ENCODE measurements around the gene PPARA.
A peak's percentile ranks its signal among the peaks of the same experiment; 100 is the strongest.
"Not testable (repeated sequence)": the region's sequence is repeated elsewhere in the genome, so short reads cannot be mapped to it uniquely, and the experiment has no call there.

The PPARA gene

GRCh38 chr22:46137218-46137766, 13.0 kb upstream of the PPARA start:
- no peak for DNase-seq (ENCODE audit: low spot score)
- Histone ChIP-seq H2AFZ (ENCODE audit: low read length) (peak overlapping the region; percentile 51), H3K23ac (ENCODE audit: low read depth, low read length, poor library complexity) (no peak overlapping the region), H2BK15ac (ENCODE audit: low read length) (no peak overlapping the region), H3K18ac (ENCODE audit: low read length) (no peak overlapping the region), H3K9ac (ENCODE audit: low read depth, low read length, poor library complexity) (no peak overlapping the region), H3K27me3 (ENCODE audit: control insufficient read depth in 3 of 3, insufficient read depth in 3 of 3, low read depth in 1 of 3, low read length in 3 of 3) (peaks cover 0 to 12% (median 1%) of the 10 kb centered on the region in 3 experiments), H4K8ac (ENCODE audit: low read depth, low read length) (no peak overlapping the region), H4K91ac (ENCODE audit: low read depth, low read length, poor library complexity) (no peak overlapping the region), H3K4ac (ENCODE audit: low read length) (no peak overlapping the region), H3K9me3 (replicated peaks in 1 of 2; ENCODE audit: control insufficient read depth in 2 of 2, insufficient read depth in 1 of 2, low read depth in 1 of 2, low read length in 2 of 2) (no peaks in the 10 kb centered on the region), H3K4me3 (ENCODE audit: low read length in 2 of 2) (no peak overlapping the region), H3K79me1 (ENCODE audit: low read depth, low read length) (no peaks in the 10 kb centered on the region), H2BK12ac (ENCODE audit: low read length) (no peak overlapping the region), H3K14ac (ENCODE audit: low read length) (peak overlapping the region; percentile 3), H2BK5ac (ENCODE audit: low read length) (no peak overlapping the region), H3K4me2 (ENCODE audit: insufficient read depth, low read length, poor library complexity, severe bottlenecking) (no peak overlapping the region), H3K4me1 (ENCODE audit: control insufficient read depth in 2 of 2, insufficient read depth in 1 of 2, low read depth in 1 of 2, low read length in 2 of 2) (peaks cover 0 to 17% of the 10 kb centered on the region in 2 donors), H2AK5ac (ENCODE audit: low read depth, low read length) (no peak overlapping the region), H3K27ac (replicated peaks; ENCODE audit: low read length) (no peak overlapping the region), H3K36me3 (replicated peaks in 1 of 2; ENCODE audit: control insufficient read depth in 2 of 2, insufficient read depth in 2 of 2, low read length in 2 of 2) (no peaks in the 10 kb centered on the region), H2BK120ac (ENCODE audit: low read depth, low read length) (no peak overlapping the region)
- no CpG with 5 or more reads among the region's 14 CpGs for WGBS, 2 donors (ENCODE audit: extremely low coverage in 2 of 2, insufficient read length in 2 of 2, insufficient replicate concordance in 1 of 2)

GRCh38 chr22:46138058-46138797, 12.1 kb upstream of the PPARA start:
- Histone ChIP-seq H3K27me3 (ENCODE audit: control insufficient read depth in 3 of 3, insufficient read depth in 3 of 3, low read depth in 1 of 3, low read length in 3 of 3) (peaks cover 0 to 18% (median 3%) of the 10 kb centered on the region in 3 experiments), H2AK5ac (ENCODE audit: low read depth, low read length) (no peak overlapping the region), H4K91ac (ENCODE audit: low read depth, low read length, poor library complexity) (no peak overlapping the region), H3K79me1 (ENCODE audit: low read depth, low read length) (no peaks in the 10 kb centered on the region), H2BK5ac (ENCODE audit: low read length) (no peak overlapping the region), H3K4ac (ENCODE audit: low read length) (no peak overlapping the region), H3K14ac (ENCODE audit: low read length) (peak overlapping the region; percentile 72), H3K18ac (ENCODE audit: low read length) (peak overlapping the region; percentile 5), H3K4me2 (ENCODE audit: insufficient read depth, low read length, poor library complexity, severe bottlenecking) (no peak overlapping the region), H3K23ac (ENCODE audit: low read depth, low read length, poor library complexity) (no peak overlapping the region), H3K9me3 (replicated peaks in 1 of 2; ENCODE audit: control insufficient read depth in 2 of 2, insufficient read depth in 1 of 2, low read depth in 1 of 2, low read length in 2 of 2) (no peaks in the 10 kb centered on the region), H3K9ac (ENCODE audit: low read depth, low read length, poor library complexity) (peak overlapping the region; percentile 3), H3K36me3 (replicated peaks in 1 of 2; ENCODE audit: control insufficient read depth in 2 of 2, insufficient read depth in 2 of 2, low read length in 2 of 2) (no peaks in the 10 kb centered on the region), H3K27ac (replicated peaks; ENCODE audit: low read length) (no peak overlapping the region), H2BK12ac (ENCODE audit: low read length) (no peak overlapping the region), H2BK120ac (ENCODE audit: low read depth, low read length) (no peak overlapping the region), H4K8ac (ENCODE audit: low read depth, low read length) (no peak overlapping the region), H3K4me1 (ENCODE audit: control insufficient read depth in 2 of 2, insufficient read depth in 1 of 2, low read depth in 1 of 2, low read length in 2 of 2) (peaks cover 0 to 17% of the 10 kb centered on the region in 2 donors), H2AFZ (ENCODE audit: low read length) (no peak overlapping the region), H3K4me3 (ENCODE audit: low read length in 2 of 2) (no peak overlapping the region), H2BK15ac (ENCODE audit: low read length) (no peak overlapping the region)
- no CpG with 5 or more reads among the region's 14 CpGs for WGBS, 2 donors (ENCODE audit: extremely low coverage in 2 of 2, insufficient read length in 2 of 2, insufficient replicate concordance in 1 of 2)
- DNase-seq (ENCODE audit: low spot score), result no peak

GRCh38 chr22:46139417-46139816, 10.9 kb upstream of the PPARA start:
- DNase-seq (ENCODE audit: low spot score); H2BK15ac ChIP-seq (ENCODE audit: low read length): not testable (repeated sequence)
- no CpG with 5 or more reads among the region's 9 CpGs for WGBS, 2 donors (ENCODE audit: extremely low coverage in 2 of 2, insufficient read length in 2 of 2, insufficient replicate concordance in 1 of 2)

DNA sequence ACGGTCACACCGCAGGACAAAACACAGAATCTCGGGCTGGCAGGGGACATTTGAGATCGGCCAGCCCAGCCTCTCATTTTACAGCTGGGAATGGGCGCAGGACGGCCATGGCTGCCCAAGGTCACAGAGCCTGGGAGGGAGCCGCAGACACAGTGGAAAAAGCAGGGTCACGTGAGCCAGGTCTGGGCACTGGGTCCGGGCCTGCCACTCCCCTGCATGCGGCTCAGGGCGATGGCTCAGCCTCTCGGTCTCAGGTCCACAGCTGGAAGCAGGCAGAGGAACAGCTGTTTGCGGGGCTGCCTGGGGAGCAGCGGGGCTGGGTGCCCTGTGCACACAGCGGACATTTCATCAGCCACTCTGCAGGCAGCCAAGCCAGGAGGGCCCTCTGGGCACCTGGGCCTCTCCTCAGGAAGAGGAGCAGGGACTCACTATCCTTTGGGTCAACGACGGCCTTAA, 10.4 kb upstream of the PPARA start:
- Histone ChIP-seq H3K14ac (ENCODE audit: low read length) (no peak overlapping the region), H2BK5ac (ENCODE audit: low read length) (no peak overlapping the region), H2AFZ (ENCODE audit: low read length) (peak overlapping the region; percentile 75), H2BK120ac (ENCODE audit: low read depth, low read length) (no peak overlapping the region), H3K9ac (ENCODE audit: low read depth, low read length, poor library complexity) (no peak overlapping the region), H3K27me3 (ENCODE audit: control insufficient read depth in 3 of 3, insufficient read depth in 3 of 3, low read depth in 1 of 3, low read length in 3 of 3) (peaks cover 0 to 23% (median 3%) of the 10 kb centered on the region in 3 experiments), H4K8ac (ENCODE audit: low read depth, low read length) (no peak overlapping the region), H2BK15ac (ENCODE audit: low read length) (no peak overlapping the region), H3K4me1 (ENCODE audit: control insufficient read depth in 2 of 2, insufficient read depth in 1 of 2, low read depth in 1 of 2, low read length in 2 of 2) (peaks cover 0 to 17% of the 10 kb centered on the region in 2 donors), H2BK12ac (ENCODE audit: low read length) (no peak overlapping the region), H3K4me3 (ENCODE audit: low read length in 2 of 2) (no peak overlapping the region), H3K79me1 (ENCODE audit: low read depth, low read length) (no peaks in the 10 kb centered on the region), H4K91ac (ENCODE audit: low read depth, low read length, poor library complexity) (no peak overlapping the region), H3K4me2 (ENCODE audit: insufficient read depth, low read length, poor library complexity, severe bottlenecking) (no peak overlapping the region), H3K36me3 (replicated peaks in 1 of 2; ENCODE audit: control insufficient read depth in 2 of 2, insufficient read depth in 2 of 2, low read length in 2 of 2) (no peaks in the 10 kb centered on the region), H3K23ac (ENCODE audit: low read depth, low read length, poor library complexity) (no peak overlapping the region), H3K18ac (ENCODE audit: low read length) (peak overlapping the region; percentile 36), H3K27ac (replicated peaks; ENCODE audit: low read length) (no peak overlapping the region), H3K4ac (ENCODE audit: low read length) (no peak overlapping the region), H2AK5ac (ENCODE audit: low read depth, low read length) (no peak overlapping the region), H3K9me3 (replicated peaks in 1 of 2; ENCODE audit: control insufficient read depth in 2 of 2, insufficient read depth in 1 of 2, low read depth in 1 of 2, low read length in 2 of 2) (no peaks in the 10 kb centered on the region)
- no peak for DNase-seq (ENCODE audit: low spot score)
- no CpG with 5 or more reads among the region's 17 CpGs for WGBS, 2 donors (ENCODE audit: extremely low coverage in 2 of 2, insufficient read length in 2 of 2, insufficient replicate concordance in 1 of 2)

More at GRCh38 chr22:46139417-46139816, 10.9 kb upstream of the PPARA start:
- not testable (repeated sequence) for H3K4me3 ChIP-seq (ENCODE audit: low read length in 2 of 2); H3K4ac ChIP-seq (ENCODE audit: low read length); H3K9me3 ChIP-seq (replicated peaks in 1 of 2; ENCODE audit: control insufficient read depth in 2 of 2, insufficient read depth in 1 of 2, low read depth in 1 of 2, low read length in 2 of 2); H2BK5ac ChIP-seq (ENCODE audit: low read length); H3K36me3 ChIP-seq (replicated peaks in 1 of 2; ENCODE audit: control insufficient read depth in 2 of 2, insufficient read depth in 2 of 2, low read length in 2 of 2); H3K23ac ChIP-seq (ENCODE audit: low read depth, low read length, poor library complexity); H3K79me1 ChIP-seq (ENCODE audit: low read depth, low read length); H4K91ac ChIP-seq (ENCODE audit: low read depth, low read length, poor library complexity); H3K27ac ChIP-seq (replicated peaks; ENCODE audit: low read length); H4K8ac ChIP-seq (ENCODE audit: low read depth, low read length); H3K14ac ChIP-seq (ENCODE audit: low read length); H2BK12ac ChIP-seq (ENCODE audit: low read length); H3K18ac ChIP-seq (ENCODE audit: low read length); H3K4me2 ChIP-seq (ENCODE audit: insufficient read depth, low read length, poor library complexity, severe bottlenecking); H3K9ac ChIP-seq (ENCODE audit: low read depth, low read length, poor library complexity); H2BK120ac ChIP-seq (ENCODE audit: low read depth, low read length); H2AK5ac ChIP-seq (ENCODE audit: low read depth, low read length)
- Histone ChIP-seq H2AFZ (ENCODE audit: low read length) (peak overlapping the region; percentile 75), H3K4me1 (ENCODE audit: control insufficient read depth in 2 of 2, insufficient read depth in 1 of 2, low read depth in 1 of 2, low read length in 2 of 2) (peaks cover 0 to 17% of the 10 kb centered on the region in 2 donors), H3K27me3 (ENCODE audit: control insufficient read depth in 3 of 3, insufficient read depth in 3 of 3, low read depth in 1 of 3, low read length in 3 of 3) (peaks cover 0 to 24% (median 3%) of the 10 kb centered on the region in 3 experiments)
